ENCODE results near the gene A4GALT.

DNA sequence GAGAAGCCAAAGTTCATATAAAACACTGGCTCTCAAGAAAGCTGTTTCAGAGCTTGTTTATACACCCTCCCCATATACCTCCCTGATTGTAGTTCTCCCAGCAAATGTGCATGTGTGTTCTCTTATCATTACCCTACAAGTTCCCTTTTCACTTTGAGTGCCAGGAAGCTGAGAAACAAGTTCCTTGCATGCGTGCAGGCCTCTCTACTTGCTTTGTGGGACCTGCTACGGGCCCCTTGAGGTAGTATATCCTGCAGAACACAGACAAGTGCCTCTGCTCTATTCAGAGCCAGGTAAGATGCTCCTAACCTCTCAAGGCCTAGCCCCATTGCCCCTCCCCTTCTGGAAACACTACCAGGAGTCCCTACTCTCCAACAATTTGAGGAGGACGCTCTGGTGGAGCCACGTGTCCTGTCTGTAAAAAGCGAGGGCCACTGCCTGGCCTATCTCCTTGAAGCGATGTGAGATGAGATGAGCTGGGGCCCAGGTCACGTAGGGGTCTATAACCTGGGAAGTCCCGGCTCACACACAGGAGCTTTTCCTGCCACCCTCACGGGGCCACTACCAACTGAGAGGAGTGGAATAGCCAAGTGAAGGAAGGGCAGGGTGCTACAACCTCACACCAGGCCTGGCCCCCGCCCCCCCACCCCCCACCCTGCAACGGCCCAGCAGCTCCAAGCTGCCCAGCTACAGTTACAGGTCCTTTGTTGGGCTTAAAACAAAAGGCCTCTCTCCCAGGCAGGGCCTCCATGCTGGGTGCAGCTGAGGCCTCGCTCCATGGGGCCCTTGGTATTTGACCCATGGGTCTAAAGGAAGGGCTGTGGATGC lies 77.7 kb downstream of the A4GALT start:
- TF ChIP-seq, protein P1, sequence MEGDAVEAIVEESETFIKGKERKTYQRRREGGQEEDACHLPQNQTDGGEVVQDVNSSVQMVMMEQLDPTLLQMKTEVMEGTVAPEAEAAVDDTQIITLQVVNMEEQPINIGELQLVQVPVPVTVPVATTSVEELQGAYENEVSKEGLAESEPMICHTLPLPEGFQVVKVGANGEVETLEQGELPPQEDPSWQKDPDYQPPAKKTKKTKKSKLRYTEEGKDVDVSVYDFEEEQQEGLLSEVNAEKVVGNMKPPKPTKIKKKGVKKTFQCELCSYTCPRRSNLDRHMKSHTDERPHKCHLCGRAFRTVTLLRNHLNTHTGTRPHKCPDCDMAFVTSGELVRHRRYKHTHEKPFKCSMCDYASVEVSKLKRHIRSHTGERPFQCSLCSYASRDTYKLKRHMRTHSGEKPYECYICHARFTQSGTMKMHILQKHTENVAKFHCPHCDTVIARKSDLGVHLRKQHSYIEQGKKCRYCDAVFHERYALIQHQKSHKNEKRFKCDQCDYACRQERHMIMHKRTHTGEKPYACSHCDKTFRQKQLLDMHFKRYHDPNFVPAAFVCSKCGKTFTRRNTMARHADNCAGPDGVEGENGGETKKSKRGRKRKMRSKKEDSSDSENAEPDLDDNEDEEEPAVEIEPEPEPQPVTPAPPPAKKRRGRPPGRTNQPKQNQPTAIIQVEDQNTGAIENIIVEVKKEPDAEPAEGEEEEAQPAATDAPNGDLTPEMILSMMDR (IDR thresholded peaks at IDR 0.05): no peak
- no peak for TF ChIP-seq EZH2 (IDR thresholded peaks at IDR 0.05)
- TF ChIP-seq EZH2phosphoT487 (IDR thresholded peaks at IDR 0.05): no peak
